Lower leg skin (tissue), 3 donors: ENCODE measurements around the gene PRRX1.

Experiments
- CTCF ChIP-seq, 3 donors: fragments of 450-650 bp; IDR thresholded peaks; one replicate each; pipeline ENCODE4 v1.5.1; 2016; ENCODE audit warnings: antibody characterized with exemption in 3 of 3, mild to moderate bottlenecking in 3 of 3, moderate library complexity in 2 of 3
- POLR2A ChIP-seq, 2 donors: fragments of 450-650 bp; IDR thresholded peaks; one replicate each; pipeline ENCODE4 v1.6.1; 2016 to 2017; ENCODE audit warnings: antibody characterized with exemption in 2 of 2, mild to moderate bottlenecking in 1 of 2, moderate library complexity in 1 of 2

GRCh38 chr1:170623171-170623570 is 40.8 kb upstream of the PRRX1 start:
- TF ChIP-seq POLR2A (IDR thresholded peaks at IDR 0.05) (no peak), CTCF (IDR thresholded peaks at IDR 0.05) (no peak)
